Jurkat, Clone E6-1 (cell line): Measurements from ENCODE around the gene CIAO1.

Experiments
- DNase-seq: peaks from one replicate; pipeline ENCODE4 v3.0.0-alpha.2; 2011; ENCODE audit warnings: low read depth, low spot score
- H3K4me3 ChIP-seq: 2 replicates; pipeline ENCODE4 v1.5.1; 2011; ENCODE audit warnings: mild to moderate bottlenecking, low read length, control low read depth, moderate library complexity

CIAO1 gene

DNA sequence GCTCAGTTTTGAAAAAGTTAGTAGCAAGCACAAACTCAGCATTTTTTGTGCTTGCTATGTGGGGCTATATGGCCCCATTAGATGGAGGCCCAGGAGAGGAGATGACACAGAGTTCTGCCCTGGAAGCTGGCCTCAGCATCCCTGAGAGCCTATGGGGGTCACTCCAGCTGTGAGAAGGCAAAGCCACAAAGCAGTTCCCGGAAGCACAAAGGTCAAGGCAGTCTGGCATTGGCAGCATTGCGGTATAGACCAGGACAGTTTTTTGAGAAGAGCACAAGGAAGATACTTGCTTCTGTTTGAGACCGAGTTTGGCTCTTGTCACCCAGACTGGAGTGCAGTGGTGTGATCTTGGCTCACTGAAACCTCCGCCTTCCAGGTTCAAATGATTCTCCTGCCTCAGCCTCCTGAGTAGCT, 51.6 kb downstream of the CIAO1 start:
- H3K4me3 ChIP-seq, result no peak overlapping the region
- no peak for DNase-seq

DNA sequence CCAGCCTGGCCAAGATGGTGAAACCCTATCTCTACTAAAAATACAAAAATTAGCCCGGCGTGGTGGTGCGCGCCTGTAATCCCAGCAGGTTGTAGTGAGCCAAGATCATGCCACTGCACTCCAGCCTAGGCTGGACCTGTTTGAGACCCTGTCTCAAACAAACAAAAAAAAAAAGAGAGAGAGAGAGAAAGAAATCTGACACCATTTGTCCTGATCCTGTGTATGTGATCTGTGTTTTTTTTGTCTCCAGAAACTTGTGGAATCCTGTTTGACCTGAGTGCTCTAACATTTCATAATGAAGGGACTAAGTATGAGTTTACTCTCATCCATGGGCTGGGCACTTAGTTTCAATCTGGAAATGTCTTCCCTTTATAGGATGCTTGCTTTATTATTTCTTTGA, 52.7 kb downstream of the CIAO1 start:
- DNase-seq, result no peak

GRCh38 chr2:96319396-96319795, 53.4 kb downstream of the CIAO1 start:
- H3K4me3 ChIP-seq, result no peak overlapping the region
- DNase-seq, result no peak

More for the DNA sequence above, 52.7 kb downstream of the CIAO1 start:
- H3K4me3 ChIP-seq, result no peak overlapping the region

- no peak overlapping the region for H3K4me3 ChIP-seq
- DNase-seq, result no peak
These were observed 54.3 kb downstream of the CIAO1 start for GRCh38 chr2:96320326-96320725.

GRCh38 chr2:96320728-96321622, 55.0 kb downstream of the CIAO1 start:
- no peak for DNase-seq

More at GRCh38 chr2:96320728-96321622, 55.0 kb downstream of the CIAO1 start:
- H3K4me3 ChIP-seq, result peak overlapping the region; percentile 54
